ENCODE measurements around the gene KNDC1. TPM values are rescaled to one million over a fixed set of nuclear protein-coding genes. Genes with fewer than 3 reads are reported as not detected.

KNDC1 gene
- total RNA-seq, 3 donors from 2014 or later, result 0.14 to 0.60 (median 0.32) TPM

- intact Hi-C loops (cut with DNase I, micrococcal nuclease), result no loop called here
- Histone ChIP-seq H3K9me3 (no peaks in the 10 kb centered on the region), H3K4me1 (ENCODE audit: low read depth) (no peaks in the 10 kb centered on the region), H3K4me3 (no peak overlapping the region), H3K36me3 (ENCODE audit: low read depth) (no peaks in the 10 kb centered on the region)
- no peak for TF ChIP-seq CTCF (IDR thresholded peaks at IDR 0.05)
- ATAC-seq (no peak), DNase-seq (no peak)
Observed at GRCh38 chr10:133225707-133226191, 65.7 kb downstream of the KNDC1 start.

- H3K4me3 ChIP-seq, result no peak overlapping the region
- no peak for TF ChIP-seq CTCF (IDR thresholded peaks at IDR 0.05)
- H3K9me3 ChIP-seq, result no peaks in the 10 kb centered on the region
- no peaks in the 10 kb centered on the region for H3K36me3 ChIP-seq (ENCODE audit: low read depth)
- intact Hi-C loops (cut with DNase I, micrococcal nuclease), result no loop called here
- no peak for ATAC-seq
- H3K4me1 ChIP-seq (ENCODE audit: low read depth), result no peaks in the 10 kb centered on the region
- DNase-seq, result no peak
Observed at GRCh38 chr10:133226251-133226808, 66.3 kb downstream of the KNDC1 start.

GRCh38 chr10:133227256-133227655 lies 67.2 kb downstream of the KNDC1 start:
- H3K4me3 ChIP-seq, result no peak overlapping the region
- no peaks in the 10 kb centered on the region for H3K36me3 ChIP-seq (ENCODE audit: low read depth)
- DNase-seq (no peak), ATAC-seq (no peak)
- intact Hi-C loops (cut with DNase I, micrococcal nuclease), result no loop called here
- H3K4me1 ChIP-seq (ENCODE audit: low read depth), result no peaks in the 10 kb centered on the region
- no peak for TF ChIP-seq CTCF (IDR thresholded peaks at IDR 0.05)
- no peaks in the 10 kb centered on the region for H3K9me3 ChIP-seq

GRCh38 chr10:133229265-133230043 lies 69.4 kb downstream of the KNDC1 start:
- H3K4me1 ChIP-seq (ENCODE audit: low read depth), result no peaks in the 10 kb centered on the region
- H3K4me3 ChIP-seq, result no peak overlapping the region
- no peak for TF ChIP-seq CTCF (IDR thresholded peaks at IDR 0.05)
- no peaks in the 10 kb centered on the region for H3K9me3 ChIP-seq
- DNase-seq (no peak), ATAC-seq (no peak)
- intact Hi-C loops (cut with DNase I, micrococcal nuclease), result no loop called here
- H3K36me3 ChIP-seq (ENCODE audit: low read depth), result no peaks in the 10 kb centered on the region

- Histone ChIP-seq H3K4me1 (ENCODE audit: low read depth) (no peaks in the 10 kb centered on the region), H3K9me3 (no peaks in the 10 kb centered on the region), H3K36me3 (ENCODE audit: low read depth) (no peaks in the 10 kb centered on the region), H3K4me3 (no peak within 1 kb of the TSS)
- ATAC-seq, result no peak
- no peak for TF ChIP-seq CTCF (IDR thresholded peaks at IDR 0.05)
- DNase-seq, result no peak
- intact Hi-C loops (cut with DNase I, micrococcal nuclease), result no loop called here
Observed at GRCh38 chr10:133230044-133230361, 70.0 kb downstream of the KNDC1 start, which contains the start of gene UTF1. Gene UTF1, plus strand, starts transcription at chr10:133230217. Its CDS starts 72 bp downstream, at chr10:133230289.

All from mucosa of descending colon (tissue), 3 donors.